Measurements from ENCODE around the gene SRRM3.
"Not testable (repeated sequence)": the region's sequence is repeated elsewhere in the genome, so short reads cannot be mapped to it uniquely, and the experiment has no call there.

Gene SRRM3

DNA sequence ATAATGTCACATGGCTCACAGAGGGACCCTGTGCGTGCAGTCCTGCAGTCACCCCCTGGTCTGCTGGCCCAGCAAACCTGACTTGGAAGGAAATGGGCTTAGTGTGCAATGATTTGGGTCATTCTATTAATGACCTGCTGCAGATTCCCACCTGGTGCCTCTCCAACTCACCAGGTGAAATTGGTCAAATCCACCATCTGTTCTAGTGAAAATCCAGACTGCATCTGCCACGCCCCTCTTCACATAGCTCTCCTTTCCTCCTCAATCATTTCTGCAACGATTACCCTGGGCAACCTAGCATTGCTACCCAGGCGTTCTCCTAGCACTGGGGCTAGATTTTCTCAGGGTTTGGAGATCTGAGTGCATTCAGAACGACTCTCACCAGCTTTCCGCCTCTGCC, 29.4 kb downstream of the SRRM3 start:
- Histone ChIP-seq H3K9me3 (ENCODE audit: control insufficient read depth, low read length) (no peaks in the 10 kb centered on the region), H3K27ac (ENCODE audit: low read depth, low read length, severe bottlenecking) (no peak overlapping the region), H3K36me3 (ENCODE audit: control insufficient read depth, insufficient read depth, low read length) (no peaks in the 10 kb centered on the region), H3K4me1 (ENCODE audit: control insufficient read depth, insufficient read depth, low read length, poor library complexity, severe bottlenecking) (peaks cover 8% of the 10 kb centered on the region), H3K4me3 (ENCODE audit: extremely low read depth, insufficient read depth, low read length, poor library complexity, severe bottlenecking) (no peak overlapping the region)
- WGBS, 2 experiments (ENCODE audit: insufficient coverage in 2 of 2): 74 to 78% methylated on average over 5 to 6 of the region's 6 CpGs

DNA sequence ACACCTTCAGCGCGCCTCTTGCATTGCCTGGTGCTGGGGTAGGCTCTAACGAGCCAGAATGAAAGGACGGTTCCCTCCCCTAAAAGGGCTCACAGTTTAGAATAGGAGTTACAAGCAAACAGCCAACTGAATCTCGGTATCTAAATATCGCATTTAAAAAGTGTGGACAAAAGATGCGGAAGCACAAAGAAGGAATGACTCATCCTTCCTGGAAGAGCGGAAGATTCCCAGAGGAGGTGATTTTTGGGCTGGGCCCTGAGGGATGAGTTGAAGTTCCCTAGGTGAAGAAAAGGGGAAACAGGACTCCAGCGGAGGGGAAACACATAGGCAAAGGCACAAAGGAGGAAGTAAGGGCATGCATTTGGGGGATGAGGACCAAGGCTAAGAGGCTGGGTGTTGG, 29.9 kb downstream of the SRRM3 start:
- Histone ChIP-seq H3K4me1 (ENCODE audit: control insufficient read depth, insufficient read depth, low read length, poor library complexity, severe bottlenecking) (peaks cover 8% of the 10 kb centered on the region), H3K9me3 (ENCODE audit: control insufficient read depth, low read length) (no peaks in the 10 kb centered on the region), H3K36me3 (ENCODE audit: control insufficient read depth, insufficient read depth, low read length) (no peaks in the 10 kb centered on the region), H3K27ac (ENCODE audit: low read depth, low read length, severe bottlenecking) (no peak overlapping the region), H3K4me3 (ENCODE audit: extremely low read depth, insufficient read depth, low read length, poor library complexity, severe bottlenecking) (no peak overlapping the region)
- WGBS, 2 experiments (ENCODE audit: insufficient coverage in 2 of 2): 41 to 50% methylated on average over 9 of the region's 9 CpGs

GRCh38 chr7:76232698-76233097, 31.0 kb downstream of the SRRM3 start:
- Histone ChIP-seq H3K36me3 (ENCODE audit: control insufficient read depth, insufficient read depth, low read length) (no peaks in the 10 kb centered on the region), H3K4me3 (ENCODE audit: extremely low read depth, insufficient read depth, low read length, poor library complexity, severe bottlenecking) (no peak overlapping the region), H3K4me1 (ENCODE audit: control insufficient read depth, insufficient read depth, low read length, poor library complexity, severe bottlenecking) (peaks cover 8% of the 10 kb centered on the region), H3K9me3 (ENCODE audit: control insufficient read depth, low read length) (no peaks in the 10 kb centered on the region), H3K27ac (ENCODE audit: low read depth, low read length, severe bottlenecking) (no peak overlapping the region)
- 84 to 92% methylated on average over 10 of the region's 10 CpGs for WGBS, 2 experiments (ENCODE audit: insufficient coverage in 2 of 2)

- H3K4me3 ChIP-seq (ENCODE audit: extremely low read depth, insufficient read depth, low read length, poor library complexity, severe bottlenecking): no peak overlapping the region
- no peaks in the 10 kb centered on the region for H3K36me3 ChIP-seq (ENCODE audit: control insufficient read depth, insufficient read depth, low read length)
- H3K4me1 ChIP-seq (ENCODE audit: control insufficient read depth, insufficient read depth, low read length, poor library complexity, severe bottlenecking): peaks cover 8% of the 10 kb centered on the region
- H3K9me3 ChIP-seq (ENCODE audit: control insufficient read depth, low read length): no peaks in the 10 kb centered on the region
- no peak overlapping the region for H3K27ac ChIP-seq (ENCODE audit: low read depth, low read length, severe bottlenecking)
- 90 to 100% methylated on average over 3 to 4 of the region's 5 CpGs for WGBS, 2 experiments (ENCODE audit: insufficient coverage in 2 of 2)
These were observed 32.0 kb downstream of the SRRM3 start for GRCh38 chr7:76233538-76234281.

DNA sequence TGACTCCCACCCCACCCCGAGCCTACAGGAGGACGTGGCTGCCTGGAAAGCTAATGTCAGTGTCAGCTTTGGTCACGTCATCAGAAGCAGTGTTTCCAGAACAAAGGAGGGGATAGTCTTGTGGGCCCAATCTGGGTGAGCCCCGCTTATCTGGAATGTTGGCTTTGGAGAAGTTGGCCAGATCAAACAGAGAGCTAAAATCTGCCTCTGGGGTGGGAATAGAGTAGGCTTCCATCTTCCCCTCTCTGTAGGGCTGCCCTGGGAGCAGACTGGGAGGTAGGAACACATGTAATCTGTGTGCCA, 32.5 kb downstream of the SRRM3 start:
- H3K4me3 ChIP-seq (ENCODE audit: extremely low read depth, insufficient read depth, low read length, poor library complexity, severe bottlenecking): no peak overlapping the region
- no peaks in the 10 kb centered on the region for H3K36me3 ChIP-seq (ENCODE audit: control insufficient read depth, insufficient read depth, low read length)
- peaks cover 8% of the 10 kb centered on the region for H3K4me1 ChIP-seq (ENCODE audit: control insufficient read depth, insufficient read depth, low read length, poor library complexity, severe bottlenecking)
- no peaks in the 10 kb centered on the region for H3K9me3 ChIP-seq (ENCODE audit: control insufficient read depth, low read length)
- 70 to 90% methylated on average over 3 to 4 of the region's 4 CpGs for WGBS, 2 experiments (ENCODE audit: insufficient coverage in 2 of 2)
- no peak overlapping the region for H3K27ac ChIP-seq (ENCODE audit: low read depth, low read length, severe bottlenecking)

GRCh38 chr7:76234931-76235441, 33.3 kb downstream of the SRRM3 start:
- H3K27ac ChIP-seq (ENCODE audit: low read depth, low read length, severe bottlenecking): no peak overlapping the region
- H3K4me3 ChIP-seq (ENCODE audit: extremely low read depth, insufficient read depth, low read length, poor library complexity, severe bottlenecking): peak overlapping the region; percentile 19
- 4 to 12% methylated on average over 16 to 24 of the region's 48 CpGs for WGBS, 2 experiments (ENCODE audit: insufficient coverage in 2 of 2)
- peaks cover 8% of the 10 kb centered on the region for H3K4me1 ChIP-seq (ENCODE audit: control insufficient read depth, insufficient read depth, low read length, poor library complexity, severe bottlenecking)
- no peaks in the 10 kb centered on the region for H3K36me3 ChIP-seq (ENCODE audit: control insufficient read depth, insufficient read depth, low read length)
- no peaks in the 10 kb centered on the region for H3K9me3 ChIP-seq (ENCODE audit: control insufficient read depth, low read length)

- 71 to 87% methylated on average over 8 of the region's 8 CpGs for WGBS, 2 experiments (ENCODE audit: insufficient coverage in 2 of 2)
- no peaks in the 10 kb centered on the region for H3K36me3 ChIP-seq (ENCODE audit: control insufficient read depth, insufficient read depth, low read length)
- no peak overlapping the region for H3K4me3 ChIP-seq (ENCODE audit: extremely low read depth, insufficient read depth, low read length, poor library complexity, severe bottlenecking)
- peaks cover 7% of the 10 kb centered on the region for H3K4me1 ChIP-seq (ENCODE audit: control insufficient read depth, insufficient read depth, low read length, poor library complexity, severe bottlenecking)
- H3K9me3 ChIP-seq (ENCODE audit: control insufficient read depth, low read length): no peaks in the 10 kb centered on the region
- no peak overlapping the region for H3K27ac ChIP-seq (ENCODE audit: low read depth, low read length, severe bottlenecking)
These were observed 34.5 kb downstream of the SRRM3 start for GRCh38 chr7:76236224-76236623.

- H3K36me3 ChIP-seq (ENCODE audit: control insufficient read depth, insufficient read depth, low read length): no peaks in the 10 kb centered on the region
- no peaks in the 10 kb centered on the region for H3K9me3 ChIP-seq (ENCODE audit: control insufficient read depth, low read length)
- 68 to 69% methylated on average over 11 of the region's 12 CpGs for WGBS, 2 experiments (ENCODE audit: insufficient coverage in 2 of 2)
- no peaks in the 10 kb centered on the region for H3K4me1 ChIP-seq (ENCODE audit: control insufficient read depth, insufficient read depth, low read length, poor library complexity, severe bottlenecking)
- no peak overlapping the region for H3K27ac ChIP-seq (ENCODE audit: low read depth, low read length, severe bottlenecking)
- H3K4me3 ChIP-seq (ENCODE audit: extremely low read depth, insufficient read depth, low read length, poor library complexity, severe bottlenecking): no peak overlapping the region
These were observed 36.6 kb downstream of the SRRM3 start for GRCh38 chr7:76238326-76238725.

GRCh38 chr7:76241141-76241540, 39.4 kb downstream of the SRRM3 start:
- Histone ChIP-seq H3K9me3 (ENCODE audit: control insufficient read depth, low read length) (no peaks in the 10 kb centered on the region), H3K4me1 (ENCODE audit: control insufficient read depth, insufficient read depth, low read length, poor library complexity, severe bottlenecking) (no peaks in the 10 kb centered on the region), H3K27ac (ENCODE audit: low read depth, low read length, severe bottlenecking) (no peak overlapping the region), H3K4me3 (ENCODE audit: extremely low read depth, insufficient read depth, low read length, poor library complexity, severe bottlenecking) (no peak overlapping the region), H3K36me3 (ENCODE audit: control insufficient read depth, insufficient read depth, low read length) (no peaks in the 10 kb centered on the region)
- WGBS, 2 experiments (ENCODE audit: insufficient coverage in 2 of 2): 95 to 96% methylated on average over 4 to 5 of the region's 5 CpGs

DNA sequence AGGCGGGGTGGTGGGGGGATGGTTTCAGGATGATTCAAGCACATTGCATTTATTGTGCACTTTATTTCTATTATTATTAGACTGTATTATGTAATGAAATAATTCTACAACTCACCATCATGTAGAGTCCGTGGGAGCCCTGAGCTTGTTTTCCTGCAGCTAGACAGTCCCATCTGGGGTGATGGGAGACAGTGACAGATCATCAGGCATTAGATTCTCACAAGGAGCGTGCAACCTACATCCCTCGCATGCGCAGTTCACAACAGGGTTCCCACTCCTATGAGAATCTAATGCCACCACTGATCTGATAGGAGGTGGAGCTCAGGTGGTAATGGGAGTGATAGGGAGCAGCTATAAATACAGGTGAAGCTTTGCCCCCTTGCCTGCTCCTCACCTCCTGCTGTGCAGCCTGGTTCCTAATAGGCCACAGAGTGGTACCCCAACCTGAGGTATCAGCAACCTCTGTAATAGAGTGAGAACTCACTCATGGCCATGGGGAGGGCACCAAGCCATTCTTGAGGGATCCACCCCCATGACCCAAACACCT, 40.9 kb downstream of the SRRM3 start:
- not testable (repeated sequence) for H3K36me3 ChIP-seq (ENCODE audit: control insufficient read depth, insufficient read depth, low read length); H3K27ac ChIP-seq (ENCODE audit: low read depth, low read length, severe bottlenecking); H3K4me1 ChIP-seq (ENCODE audit: control insufficient read depth, insufficient read depth, low read length, poor library complexity, severe bottlenecking); H3K9me3 ChIP-seq (ENCODE audit: control insufficient read depth, low read length); H3K4me3 ChIP-seq (ENCODE audit: extremely low read depth, insufficient read depth, low read length, poor library complexity, severe bottlenecking)
- WGBS, 2 experiments (ENCODE audit: insufficient coverage in 2 of 2): no CpG with 5 or more reads among the region's 5 CpGs

DNA sequence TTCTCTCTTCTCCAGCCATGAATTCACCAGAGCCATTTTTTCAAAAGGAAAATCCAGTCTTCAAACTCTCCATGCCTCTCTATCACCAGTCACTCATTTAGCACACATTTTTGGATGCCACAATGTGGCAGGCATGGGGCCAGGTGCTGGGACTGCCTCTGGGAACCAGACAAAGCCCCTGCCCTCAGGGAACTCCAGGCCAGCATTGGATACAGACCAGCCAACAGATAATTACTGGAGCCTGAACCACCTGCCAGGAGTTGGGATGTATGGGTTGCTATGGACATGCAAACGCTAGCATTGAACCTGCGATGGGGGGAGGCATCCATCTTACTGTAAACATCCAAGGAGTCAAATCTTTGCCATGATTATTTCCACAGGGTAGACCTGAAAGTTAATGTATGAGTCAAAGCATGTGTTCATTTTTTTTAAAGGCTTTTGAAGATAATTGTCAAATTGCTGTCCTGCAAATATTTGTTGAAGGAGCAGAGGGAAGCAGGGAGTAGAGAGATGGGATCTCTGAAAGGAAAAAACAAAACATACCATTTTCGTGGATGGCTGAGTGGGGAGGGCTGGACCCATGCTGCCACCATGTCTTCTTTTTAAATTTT, 43.2 kb downstream of the SRRM3 start:
- Histone ChIP-seq H3K4me1 (ENCODE audit: control insufficient read depth, insufficient read depth, low read length, poor library complexity, severe bottlenecking) (no peaks in the 10 kb centered on the region), H3K27ac (ENCODE audit: low read depth, low read length, severe bottlenecking) (no peak overlapping the region), H3K4me3 (ENCODE audit: extremely low read depth, insufficient read depth, low read length, poor library complexity, severe bottlenecking) (no peak overlapping the region), H3K36me3 (ENCODE audit: control insufficient read depth, insufficient read depth, low read length) (no peaks in the 10 kb centered on the region), H3K9me3 (ENCODE audit: control insufficient read depth, low read length) (no peaks in the 10 kb centered on the region)
- no CpG with 5 or more reads among the region's 3 CpGs for WGBS, 2 experiments (ENCODE audit: insufficient coverage in 2 of 2)

Data from mesodermal cell (in vitro differentiated cells).